Activated effector memory CD4-positive, alpha-beta T cell treated with anti-CD3 and anti-CD28 coated beads, Interleukin-2, amount 50 U/mL, for 16 hours (primary cell): Measurements from ENCODE around the gene CCDC183.
A peak's percentile ranks its signal among the peaks of the same experiment; 100 is the strongest.
"Not testable (repeated sequence)": the region's sequence is repeated elsewhere in the genome, so short reads cannot be mapped to it uniquely, and the experiment has no call there.

Experiments used
- DNase-seq: peaks from one replicate; pipeline ENCODE4 v3.0.0-alpha.2; 2020

CCDC183 gene

DNA sequence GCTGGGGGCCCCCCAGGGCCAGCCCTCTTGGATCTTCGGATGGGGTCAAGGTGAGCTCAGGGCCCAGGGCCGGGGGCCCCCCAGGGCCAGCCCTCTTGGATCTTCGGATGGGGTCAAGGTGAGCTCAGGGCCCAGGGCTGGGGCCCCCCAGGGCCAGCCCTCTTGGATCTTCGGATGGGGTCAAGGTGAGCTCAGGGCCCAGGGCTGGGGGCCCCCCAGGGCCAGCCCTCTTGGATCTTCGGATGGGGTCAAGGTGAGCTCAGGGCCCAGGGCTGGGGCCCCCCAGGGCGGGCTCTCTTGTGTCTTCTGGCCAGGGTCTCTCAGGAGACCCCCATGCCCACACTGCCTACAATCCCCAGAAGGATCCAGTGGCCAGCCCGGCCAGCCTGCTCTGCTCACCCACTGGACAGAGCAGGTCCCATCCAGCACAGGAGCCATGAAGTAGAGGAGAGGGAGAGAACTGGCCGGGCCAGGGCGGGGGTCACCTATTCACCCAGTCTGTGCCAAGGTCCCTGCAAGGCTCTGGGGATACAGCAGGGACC, 6.9 kb downstream of the CCDC183 start:
- DNase-seq: not testable (repeated sequence)

- no peak for DNase-seq
Measured at GRCh38 chr9:136803551-136804508, 7.7 kb downstream of the CCDC183 start.

DNA sequence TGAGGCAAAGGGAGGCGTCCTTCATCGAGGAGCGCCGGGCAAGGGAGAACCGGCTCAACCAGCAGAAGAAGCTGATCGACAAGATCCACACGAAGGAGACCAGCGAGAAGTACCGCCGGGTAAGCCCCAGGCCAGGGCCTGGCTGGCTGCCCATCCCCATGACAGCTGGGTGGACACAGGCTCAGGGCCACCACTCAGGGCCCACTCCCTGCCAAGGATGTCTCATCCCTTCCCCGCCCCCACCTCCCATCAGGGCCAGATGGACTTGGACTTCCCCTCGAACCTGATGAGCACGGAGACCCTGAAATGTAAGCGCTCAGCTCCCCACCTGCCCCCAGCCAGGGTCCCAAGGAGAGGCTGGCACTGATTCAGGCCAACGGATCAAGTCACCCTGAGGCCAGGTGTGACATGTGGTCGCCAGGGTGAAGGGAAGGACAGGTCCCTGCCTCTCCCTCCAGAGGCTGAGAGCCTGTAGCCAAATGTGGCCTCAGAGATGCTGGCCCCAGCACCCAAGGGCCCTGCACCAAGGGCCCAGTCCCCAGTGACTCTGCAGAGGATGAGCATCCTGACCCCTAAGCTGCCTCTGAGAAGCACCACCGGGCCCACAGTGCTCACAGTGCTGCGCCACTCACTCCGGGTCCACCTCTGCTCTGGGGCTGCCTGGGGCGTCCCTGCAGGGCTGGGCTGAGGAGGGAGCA, 8.5 kb downstream of the CCDC183 start:
- no peak for DNase-seq

- DNase-seq: no peak
Measured at GRCh38 chr9:136805207-136805740, 9.1 kb downstream of the CCDC183 start.

- DNase-seq: no peak
Measured at GRCh38 chr9:136806067-136806466, 9.9 kb downstream of the CCDC183 start.

DNA sequence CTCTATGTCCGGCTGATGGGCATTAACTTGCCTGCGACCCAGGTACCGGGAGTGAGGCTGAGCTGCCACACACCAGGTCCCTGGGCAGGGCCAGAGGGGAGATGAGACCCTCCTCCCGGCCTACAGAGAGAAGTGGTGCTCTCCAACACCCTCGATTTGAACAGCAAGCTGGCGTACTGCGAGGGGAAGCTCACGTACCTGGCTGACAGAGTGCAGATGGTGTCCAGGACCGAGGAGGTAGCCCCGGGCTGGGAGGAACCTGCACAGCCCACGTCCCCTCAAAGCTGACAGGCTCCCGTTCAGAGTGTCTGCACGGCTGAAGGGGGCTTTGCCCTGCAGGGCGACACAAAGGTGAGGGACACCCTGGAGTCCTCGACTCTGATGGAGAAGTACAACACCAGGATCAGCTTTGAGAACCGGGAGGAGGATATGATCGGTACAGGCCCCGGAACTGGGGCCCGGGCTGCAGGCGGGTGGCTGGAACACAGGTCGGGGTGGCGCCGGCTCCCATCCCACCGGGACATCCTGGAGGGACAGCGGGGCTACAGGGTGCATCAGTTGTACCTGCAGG, 10.6 kb downstream of the CCDC183 start:
- no peak for DNase-seq

DNA sequence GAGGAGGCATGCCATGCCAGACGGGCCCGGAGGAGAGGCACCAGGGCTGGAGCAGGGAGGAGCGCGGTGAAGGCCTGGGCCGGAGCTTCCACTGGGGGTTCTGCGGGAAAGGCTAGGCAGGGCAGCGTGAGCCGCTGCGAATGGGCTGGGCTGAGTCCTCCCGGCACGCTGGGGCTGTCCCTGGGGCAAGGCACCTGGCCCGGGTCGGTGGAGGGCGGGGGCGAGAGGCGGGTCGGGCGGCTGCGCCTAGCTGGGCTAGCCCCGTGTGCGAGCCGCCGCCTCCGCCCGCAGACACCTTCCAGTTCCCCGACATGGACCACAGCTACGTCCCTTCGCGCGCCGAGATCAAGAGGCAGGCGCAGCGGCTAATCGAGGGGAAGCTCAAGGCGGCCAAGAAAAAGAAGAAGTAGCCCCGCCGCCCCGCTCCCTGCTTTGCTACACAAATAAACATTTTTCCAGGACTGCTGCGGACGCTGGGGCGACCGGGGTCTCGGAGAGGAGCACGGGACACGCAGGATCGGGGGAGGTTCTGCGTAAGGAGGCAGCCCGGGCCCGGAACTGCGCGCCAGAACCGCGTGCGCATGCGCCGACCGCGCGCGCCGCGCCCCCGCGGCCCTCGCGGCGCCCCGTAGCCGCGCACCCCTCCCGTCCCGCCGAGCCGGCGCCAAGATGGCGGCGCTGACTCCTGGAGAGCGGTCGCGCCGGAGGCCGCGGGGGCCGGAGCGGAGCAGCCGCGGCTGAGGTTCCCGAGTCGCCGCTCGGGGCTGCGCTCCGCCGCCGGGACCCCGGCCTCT, 11.3 kb downstream of the CCDC183 start, which contains the start of gene RABL6:
TSS of gene RABL6 (plus strand) at position 668 of the 794 bp plus-strand sequence. CDS start 249 bp downstream, outside the sequence.
- peak; percentile 94 for DNase-seq

DNA sequence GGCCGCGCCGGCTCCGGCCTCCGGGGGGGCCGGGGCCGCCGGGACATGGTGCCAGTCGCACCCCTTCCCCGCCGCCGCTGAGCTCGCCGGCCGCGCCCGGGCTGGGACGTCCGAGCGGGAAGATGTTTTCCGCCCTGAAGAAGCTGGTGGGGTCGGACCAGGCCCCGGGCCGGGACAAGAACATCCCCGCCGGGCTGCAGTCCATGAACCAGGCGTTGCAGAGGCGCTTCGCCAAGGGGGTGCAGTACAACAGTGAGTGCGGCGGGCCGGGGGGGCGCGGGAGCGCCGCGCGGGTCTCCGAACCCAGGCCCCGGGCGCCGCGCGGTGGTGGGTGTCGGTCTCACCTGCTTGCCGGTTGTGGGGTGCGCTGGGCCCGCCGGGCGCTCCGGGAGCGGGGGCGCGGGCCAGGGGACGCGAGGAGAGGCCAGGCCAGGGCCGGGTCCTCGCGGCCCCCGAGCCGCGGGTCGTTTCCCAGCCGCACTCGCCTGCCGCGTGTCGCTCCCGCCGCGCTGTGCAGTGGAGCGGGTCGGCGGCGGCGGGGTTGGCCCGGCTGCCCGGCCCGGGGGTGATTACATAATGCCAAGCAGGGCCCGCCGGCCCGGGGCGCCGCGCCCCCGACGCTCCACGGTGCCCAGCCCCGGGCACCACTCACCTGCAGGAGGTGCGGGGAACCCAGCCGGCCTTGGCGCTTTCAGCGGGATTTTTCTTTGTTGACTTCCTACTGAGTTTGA, 12.1 kb downstream of the CCDC183 start:
- DNase-seq: peak; percentile 84

- DNase-seq: no peak
Measured at GRCh38 chr9:136808806-136809158, 12.6 kb downstream of the CCDC183 start.

GRCh38 chr9:136814725-136815421, 18.7 kb downstream of the CCDC183 start:
- no peak for DNase-seq

GRCh38 chr9:136815422-136815782, 19.3 kb downstream of the CCDC183 start:
- no peak for DNase-seq

DNA sequence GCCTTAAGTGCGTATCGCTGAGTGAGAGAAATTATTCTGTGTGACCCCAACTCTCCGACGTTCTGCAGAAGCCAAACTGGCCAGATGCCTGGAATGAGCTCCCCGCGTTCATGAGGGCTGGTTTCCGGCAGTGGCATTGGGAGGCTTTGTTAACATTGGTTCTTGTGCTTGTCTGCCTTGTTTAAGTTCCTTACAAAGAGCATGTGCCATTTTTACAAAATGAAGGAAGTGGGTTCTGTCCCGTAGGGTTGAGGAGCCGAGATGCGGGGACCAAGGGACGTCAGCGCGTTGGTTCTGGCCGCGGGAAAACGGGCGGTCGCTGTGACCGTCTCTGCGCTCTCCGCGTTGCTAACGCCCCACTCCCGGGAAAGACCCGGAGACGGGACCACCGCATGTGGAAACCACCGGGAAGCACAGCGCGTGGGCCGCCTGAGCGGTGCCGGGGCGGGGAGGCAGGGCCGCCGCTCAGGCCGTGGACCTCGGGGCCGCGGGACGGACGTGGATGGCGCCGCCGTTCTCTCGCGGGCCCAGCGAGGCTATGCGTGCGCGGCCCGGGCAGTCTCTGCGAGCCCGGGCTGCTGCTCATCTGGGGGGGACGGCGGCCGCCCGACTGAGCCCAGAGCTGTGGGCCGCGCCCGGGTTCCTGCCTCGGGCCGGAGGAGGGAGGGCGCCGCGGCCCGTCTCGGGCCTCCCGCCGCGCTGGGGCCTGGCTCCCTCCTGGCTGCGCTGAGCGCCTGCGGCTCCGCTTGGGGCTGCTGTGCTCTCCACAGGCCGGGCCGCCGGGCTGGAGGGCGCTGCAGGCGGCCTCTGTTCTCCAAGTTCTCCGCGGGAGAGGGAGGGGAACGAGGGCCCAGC, 25.1 kb downstream of the CCDC183 start:
- no peak for DNase-seq

GRCh38 chr9:136821826-136822544, 25.8 kb downstream of the CCDC183 start:
- no peak for DNase-seq

DNA sequence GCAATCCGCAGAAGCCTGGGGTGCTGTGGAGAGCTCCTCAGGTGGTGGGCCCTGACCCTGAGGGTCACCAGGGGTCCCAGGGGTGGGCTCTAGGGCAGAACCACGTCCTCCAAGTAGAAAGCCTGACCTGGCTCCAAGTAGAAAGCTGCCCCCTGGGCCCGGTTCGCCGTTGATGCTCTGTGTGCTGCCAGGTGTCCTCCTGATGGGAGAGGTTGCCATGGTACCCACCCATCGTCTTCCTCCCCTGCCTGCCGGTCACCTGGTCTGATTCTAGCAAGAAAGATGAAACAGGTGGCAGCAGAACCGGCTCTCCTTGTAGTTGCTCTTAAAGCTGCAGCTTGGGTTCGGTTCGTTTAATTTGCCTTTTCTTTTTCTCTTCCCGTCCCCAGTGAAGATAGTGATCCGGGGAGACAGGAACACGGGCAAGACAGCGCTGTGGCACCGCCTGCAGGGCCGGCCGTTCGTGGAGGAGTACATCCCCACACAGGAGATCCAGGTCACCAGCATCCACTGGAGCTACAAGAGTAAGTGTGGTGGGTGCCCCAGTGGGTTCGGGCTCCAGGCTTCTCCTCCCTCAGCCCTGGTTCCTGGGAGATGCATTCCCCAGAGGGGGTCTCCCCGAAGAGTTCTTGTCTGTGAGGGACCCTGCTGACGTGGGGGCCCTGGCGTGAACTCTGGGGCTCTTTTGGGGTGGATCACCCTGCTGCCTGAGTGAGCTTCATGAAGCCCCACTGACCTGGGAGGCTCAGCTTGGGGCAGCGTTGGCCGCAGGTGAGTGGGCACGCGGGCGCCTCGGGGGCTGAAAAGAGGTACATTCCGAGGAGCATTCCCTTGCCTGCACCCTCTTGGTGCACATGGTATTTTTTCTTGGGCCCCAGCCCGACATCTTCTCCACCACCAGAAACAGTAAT, 27.3 kb downstream of the CCDC183 start:
- DNase-seq: no peak

DNA sequence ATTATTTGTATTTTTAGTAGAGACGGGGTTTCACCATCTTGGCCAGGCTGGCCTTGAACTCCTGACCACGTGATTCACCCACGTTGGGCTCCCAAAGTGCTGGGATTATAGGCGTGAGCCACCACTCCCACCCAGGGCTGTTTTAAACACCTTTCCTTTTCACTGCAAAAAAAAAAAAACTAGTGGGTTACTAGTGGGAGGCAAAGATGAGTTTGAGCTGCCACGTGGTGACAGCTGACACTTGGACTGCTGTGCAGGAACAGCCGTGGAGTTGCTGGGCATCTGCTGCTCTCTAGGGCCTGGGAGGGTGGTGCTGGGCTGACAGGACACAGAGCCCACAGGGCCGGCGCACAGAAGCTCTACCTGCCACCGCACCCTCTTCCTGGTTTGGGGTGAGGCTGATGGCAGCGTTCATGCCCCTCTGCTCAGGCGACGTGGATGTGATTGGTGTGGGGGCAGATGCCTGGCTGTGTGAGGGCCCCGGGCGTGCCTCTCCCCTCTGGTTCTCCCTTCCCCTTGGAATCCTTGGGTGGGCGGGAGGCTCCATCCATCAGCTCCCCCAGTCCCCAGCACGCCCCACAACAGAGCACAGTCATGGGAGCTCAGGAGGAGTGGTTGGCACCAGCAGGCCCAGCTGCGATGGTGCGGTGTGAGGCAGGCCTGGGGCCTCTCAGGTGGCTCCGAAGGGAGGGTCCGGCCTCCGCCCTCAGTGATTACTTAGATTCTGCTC, 28.5 kb downstream of the CCDC183 start:
- DNase-seq: no peak

GRCh38 chr9:136825295-136826187, 29.4 kb downstream of the CCDC183 start:
- no peak for DNase-seq
